HG02763 (cell line): ENCODE data around the gene MAGIX.
"Not testable (repeated sequence)": the region's sequence is repeated elsewhere in the genome, so short reads cannot be mapped to it uniquely, and the experiment has no call there.

Experiments used
- ATAC-seq: cut with Tn5 transposase; IDR thresholded peaks from one replicate; pipeline ENCODE4 v1.9.1; 2021; ENCODE audit warnings: mild to moderate bottlenecking, moderate library complexity; ENCODE audit not compliant: unreplicated experiment

MAGIX gene

GRCh38 chrX:49157194-49157593 lies 5.4 kb upstream of the MAGIX start:
- ATAC-seq, result no peak

- no peak for ATAC-seq
Observed at GRCh38 chrX:49160908-49161307, 1.6 kb upstream of the MAGIX start.

GRCh38 chrX:49161632-49162031 lies 926 bp upstream of the MAGIX start:
- no peak for ATAC-seq

GRCh38 chrX:49163555-49164419 lies 1.2 kb downstream of the MAGIX start:
- ATAC-seq, result peak; percentile 48

- no peak for ATAC-seq
Observed at GRCh38 chrX:49164589-49165360, 2.2 kb downstream of the MAGIX start.

- no peak for ATAC-seq
Observed at GRCh38 chrX:49165901-49166881, 3.6 kb downstream of the MAGIX start.

GRCh38 chrX:49166914-49167739 lies 4.6 kb downstream of the MAGIX start:
- ATAC-seq, result no peak

- no peak for ATAC-seq
Observed at GRCh38 chrX:49167740-49168108, 5.2 kb downstream of the MAGIX start.

- ATAC-seq, result peak; percentile 31
Observed at GRCh38 chrX:49171752-49172279, 9.3 kb downstream of the MAGIX start, which contains the start of gene PLP2. PLP2 (plus strand) TSS chrX:49171898; CDS start chrX:49172001, 103 bp downstream.

- peak; percentile 59 for ATAC-seq
Observed at GRCh38 chrX:49172280-49172780, 9.8 kb downstream of the MAGIX start.

GRCh38 chrX:49173544-49173943 lies 11.0 kb downstream of the MAGIX start:
- ATAC-seq, result not testable (repeated sequence)

- no peak for ATAC-seq
Observed at GRCh38 chrX:49174723-49175122, 12.2 kb downstream of the MAGIX start.

GRCh38 chrX:49175435-49176274 lies 13.1 kb downstream of the MAGIX start:
- ATAC-seq, result no peak

- ATAC-seq, result no peak
Observed at GRCh38 chrX:49176421-49177326, 14.1 kb downstream of the MAGIX start.

- no peak for ATAC-seq
Observed at GRCh38 chrX:49177338-49177833, 14.8 kb downstream of the MAGIX start.

- no peak for ATAC-seq
Observed at GRCh38 chrX:49177873-49178480, 15.4 kb downstream of the MAGIX start.

GRCh38 chrX:49178537-49178936 lies 16.0 kb downstream of the MAGIX start:
- ATAC-seq, result no peak
